IPS-18c (cell line): ENCODE results near the gene SPZ1.
"Not testable (repeated sequence)": the region's sequence is repeated elsewhere in the genome, so short reads cannot be mapped to it uniquely, and the experiment has no call there.

Experiments used
- H3K4me3 ChIP-seq: 2 replicates; pipeline ENCODE4 v1.7.0; 2013; ENCODE audit warnings: low read depth, mild to moderate bottlenecking, low read length, moderate library complexity; ENCODE audit not compliant: insufficient read depth
- H3K9me3 ChIP-seq: one replicate; pipeline ENCODE4 v1.6.1; 2013; ENCODE audit warnings: mild to moderate bottlenecking, low read length, moderate library complexity; ENCODE audit not compliant: control insufficient read depth, insufficient read depth

The SPZ1 gene

DNA sequence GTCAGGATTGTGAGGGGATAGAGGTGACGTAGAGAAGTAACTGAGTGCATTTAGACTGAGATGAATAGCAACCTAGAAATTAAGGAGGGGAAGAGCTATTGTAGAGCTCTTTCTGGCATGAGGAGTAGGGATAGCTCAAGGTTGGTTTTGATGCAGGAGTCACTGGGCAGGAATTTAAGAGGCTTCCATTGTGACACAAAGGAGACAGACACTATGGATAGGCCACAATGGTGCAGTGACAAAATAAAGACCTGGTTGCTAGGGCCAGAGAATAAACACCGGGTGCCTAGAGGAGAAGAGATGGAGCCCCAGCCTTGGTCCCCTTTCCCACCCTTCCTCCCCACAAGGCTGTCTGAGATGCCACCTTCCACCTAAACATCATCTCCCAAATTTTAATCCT lies at the start of gene SPZ1:
Gene SPZ1 (plus strand): TSS at position 301 of the 400 bp plus-strand sequence. CDS start 214 bp downstream, outside the sequence.
- no peak within 1 kb of the TSS for H3K4me3 ChIP-seq
- H3K9me3 ChIP-seq = no peaks in the 10 kb centered on the region

DNA sequence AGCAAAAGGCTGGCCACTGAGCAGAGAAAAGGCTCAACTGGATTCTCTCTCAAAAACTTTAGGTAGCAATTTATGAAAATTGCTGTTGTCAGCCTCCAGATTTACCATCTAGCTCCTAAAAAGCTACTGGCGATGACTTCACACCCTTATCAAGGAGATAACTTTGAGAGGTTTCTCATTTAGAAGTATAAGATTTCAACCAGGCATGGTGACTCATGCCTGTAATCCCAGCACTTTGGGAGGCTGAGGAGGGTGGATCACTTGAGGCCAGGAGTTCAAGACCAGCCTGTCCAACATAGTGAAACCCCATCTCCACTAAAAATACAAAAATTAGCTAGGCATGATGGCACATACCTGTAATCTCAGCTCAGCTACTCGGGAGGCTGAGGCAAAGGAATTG lies 49.3 kb upstream of the SPZ1 start:
- H3K9me3 ChIP-seq, H3K4me3 ChIP-seq: not testable (repeated sequence)

DNA sequence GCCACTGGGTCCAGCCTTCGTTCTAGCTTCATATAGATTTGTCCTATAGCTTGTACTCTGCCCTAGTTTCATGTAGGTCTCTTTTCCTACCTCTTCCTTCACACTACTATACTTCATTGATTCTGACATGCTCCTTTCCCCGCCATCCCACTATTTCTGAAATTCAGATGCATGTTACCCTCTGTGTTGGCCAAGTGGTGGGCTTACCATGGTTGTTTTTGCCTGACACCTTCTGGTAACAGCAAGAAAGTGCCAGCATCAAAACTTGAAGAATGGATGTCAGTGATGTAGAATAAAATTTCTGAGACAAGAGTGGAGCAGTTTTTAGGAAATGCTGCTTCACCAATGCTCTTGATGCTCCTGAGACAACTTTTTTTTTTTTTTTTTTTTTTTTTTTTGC lies 44.5 kb upstream of the SPZ1 start:
- Histone ChIP-seq H3K4me3 (no peak overlapping the region), H3K9me3 (no peaks in the 10 kb centered on the region)

- Histone ChIP-seq H3K9me3 (no peaks in the 10 kb centered on the region), H3K4me3 (no peak overlapping the region)
Observed at GRCh38 chr5:80276186-80276585, 43.6 kb upstream of the SPZ1 start.

- no peaks in the 10 kb centered on the region for H3K9me3 ChIP-seq
- H3K4me3 ChIP-seq = no peak overlapping the region
Observed at GRCh38 chr5:80277191-80277590, 42.6 kb upstream of the SPZ1 start.

- no peak overlapping the region for H3K4me3 ChIP-seq
- H3K9me3 ChIP-seq = no peaks in the 10 kb centered on the region
Observed at GRCh38 chr5:80282054-80282453, 37.7 kb upstream of the SPZ1 start.

DNA sequence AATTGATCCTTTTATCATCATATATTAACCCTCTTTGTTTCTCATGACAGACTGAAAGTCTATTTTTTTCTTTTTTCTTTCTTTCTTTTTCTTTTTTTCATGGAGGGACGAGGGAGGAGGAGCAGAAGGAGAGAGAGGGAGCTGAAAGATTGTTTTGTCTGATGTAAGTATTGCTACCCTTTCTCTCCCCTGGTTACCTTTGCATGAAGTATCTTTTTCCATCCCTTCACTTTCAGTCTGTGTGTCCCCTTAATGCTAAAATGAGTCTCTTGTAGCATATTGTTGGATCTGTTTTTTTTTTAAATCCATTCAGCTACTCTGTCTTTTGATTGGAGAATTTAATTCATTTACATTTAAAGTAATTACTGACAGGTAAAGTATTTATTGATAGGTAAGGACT lies 36.4 kb upstream of the SPZ1 start:
- H3K4me3 ChIP-seq = no peak overlapping the region
- H3K9me3 ChIP-seq = no peaks in the 10 kb centered on the region

- Histone ChIP-seq H3K4me3 (no peak overlapping the region), H3K9me3 (no peaks in the 10 kb centered on the region)
Observed at GRCh38 chr5:80284720-80285119, 35.1 kb upstream of the SPZ1 start.

- Histone ChIP-seq H3K9me3 (no peaks in the 10 kb centered on the region), H3K4me3 (no peak overlapping the region)
Observed at GRCh38 chr5:80288177-80288576, 31.6 kb upstream of the SPZ1 start.

DNA sequence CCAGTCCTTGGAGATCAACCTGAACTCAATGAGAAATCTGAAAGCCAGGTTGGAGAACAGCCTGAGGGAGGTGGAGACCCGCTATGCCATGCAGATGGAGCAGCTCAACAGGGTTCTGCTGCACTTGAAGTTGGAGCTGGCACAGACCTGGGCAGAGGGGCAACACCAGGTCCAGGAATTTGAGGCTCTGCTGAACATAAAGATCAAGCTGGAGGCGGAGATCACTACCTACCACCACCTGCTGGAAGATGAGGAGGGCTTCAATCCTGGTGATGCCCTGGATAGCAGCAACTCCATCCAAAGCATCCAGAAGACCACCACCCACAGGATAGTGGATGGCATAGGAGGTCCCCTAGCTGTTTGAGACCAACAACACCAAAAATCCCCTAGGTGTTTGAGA lies 30.5 kb upstream of the SPZ1 start:
- Histone ChIP-seq H3K9me3 (no peaks in the 10 kb centered on the region), H3K4me3 (no peak overlapping the region)

DNA sequence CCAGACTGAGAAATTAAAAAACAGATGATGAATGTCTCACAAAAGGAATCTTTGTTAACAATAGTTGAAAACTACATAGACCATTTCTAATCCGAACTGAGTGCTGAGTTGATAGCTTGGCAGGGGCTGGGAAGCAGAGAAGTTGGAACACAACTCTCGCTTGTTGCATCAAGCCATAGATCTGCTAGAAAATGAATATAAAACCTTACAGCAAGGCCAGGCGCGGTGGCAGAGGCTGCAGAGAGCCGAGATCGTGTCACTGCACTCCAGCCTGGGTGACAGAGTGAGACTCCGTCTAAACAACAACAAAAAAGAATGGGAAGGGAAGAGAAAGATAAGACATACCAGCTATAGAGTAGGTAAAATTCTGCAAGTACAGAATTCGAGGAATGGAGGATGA lies 28.0 kb upstream of the SPZ1 start:
- no peak overlapping the region for H3K4me3 ChIP-seq
- no peaks in the 10 kb centered on the region for H3K9me3 ChIP-seq

DNA sequence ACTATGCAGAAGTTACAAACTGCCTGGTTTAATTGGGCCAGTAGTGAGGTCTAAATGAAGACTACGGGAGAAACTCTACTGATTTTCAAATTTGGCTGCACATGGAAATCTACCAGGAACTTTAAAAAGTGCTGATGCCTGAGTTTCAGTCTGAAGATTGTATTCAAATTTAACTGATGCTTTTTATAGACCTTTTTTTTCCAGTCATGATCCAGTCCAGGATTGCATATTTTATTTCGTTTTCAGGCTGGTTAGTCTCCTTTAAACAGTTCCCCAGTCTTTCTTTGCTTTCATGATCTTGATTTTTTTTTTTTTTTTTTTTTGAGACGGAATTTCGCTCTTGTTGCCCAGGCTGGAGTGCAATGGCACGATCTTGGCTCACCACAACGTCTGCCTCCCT lies 23.7 kb upstream of the SPZ1 start:
- peaks cover 3% of the 10 kb centered on the region for H3K9me3 ChIP-seq
- no peak overlapping the region for H3K4me3 ChIP-seq

DNA sequence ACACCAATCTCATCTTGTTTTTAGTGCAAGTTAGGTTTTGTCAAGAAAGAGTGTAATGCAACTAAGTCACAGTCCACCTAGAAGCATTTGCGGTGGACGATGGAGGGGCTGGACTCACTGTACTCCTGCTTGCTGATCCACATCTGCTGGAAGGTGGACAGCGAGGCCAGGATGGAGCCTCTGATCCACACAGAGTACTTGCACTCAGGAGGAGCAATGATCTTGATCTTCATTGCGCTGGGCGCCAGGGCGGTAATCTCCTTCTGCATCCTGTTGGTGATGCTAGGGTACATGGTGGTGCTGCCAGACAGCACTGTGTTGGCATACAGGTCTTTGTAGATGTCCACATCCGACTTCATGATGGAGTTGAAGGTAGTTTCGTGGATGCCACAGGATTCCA lies 20.2 kb upstream of the SPZ1 start:
- Histone ChIP-seq H3K9me3 (peaks cover 5% of the 10 kb centered on the region), H3K4me3 (no peak overlapping the region)

DNA sequence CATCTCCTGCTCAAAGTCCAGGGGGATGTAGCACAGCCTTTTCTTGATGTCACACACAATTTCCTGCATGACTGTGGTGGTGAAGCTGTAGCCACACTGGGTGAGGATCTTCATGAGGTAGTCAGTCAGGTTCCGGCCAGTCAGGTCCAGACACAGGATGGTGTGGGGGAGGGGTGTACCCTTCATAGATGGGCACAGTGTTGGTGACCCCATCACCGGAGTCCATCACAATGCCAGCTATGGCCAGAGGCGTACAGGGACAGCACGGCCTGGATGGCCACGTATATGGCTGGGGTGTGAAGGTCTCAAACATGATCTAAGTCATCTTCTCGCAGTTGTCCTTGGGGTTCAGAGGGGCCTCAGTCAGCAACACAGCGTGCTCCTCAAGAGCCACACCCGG lies 19.7 kb upstream of the SPZ1 start:
- Histone ChIP-seq H3K9me3 (peaks cover 5% of the 10 kb centered on the region), H3K4me3 (no peak overlapping the region)

- H3K4me3 ChIP-seq, H3K9me3 ChIP-seq: not testable (repeated sequence)
Observed at GRCh38 chr5:80300796-80301195, 19.0 kb upstream of the SPZ1 start.

DNA sequence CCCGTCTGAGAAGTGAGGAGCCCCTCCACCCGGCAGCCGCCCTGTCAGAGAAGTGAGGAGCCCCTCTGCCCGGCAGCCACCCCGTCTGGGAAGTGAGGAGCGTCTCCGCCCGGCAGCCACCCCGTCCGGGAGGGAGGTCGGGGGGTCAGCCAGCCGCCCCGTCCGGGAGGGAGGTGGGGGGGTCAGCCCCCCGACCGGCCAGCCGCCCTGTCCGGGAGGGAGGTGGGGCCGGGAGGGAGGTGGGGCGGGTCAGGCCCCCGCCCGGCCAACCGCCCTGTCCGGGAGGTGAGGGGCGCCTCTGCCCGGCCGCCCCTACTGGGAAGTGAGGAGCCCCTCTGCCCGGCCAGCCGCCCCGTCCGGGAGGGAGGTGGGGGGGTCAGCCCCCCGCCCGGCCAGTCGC lies 18.5 kb upstream of the SPZ1 start:
- not testable (repeated sequence) for H3K4me3 ChIP-seq, H3K9me3 ChIP-seq

GRCh38 chr5:80302636-80303035 lies 17.2 kb upstream of the SPZ1 start:
- peaks cover 5% of the 10 kb centered on the region for H3K9me3 ChIP-seq
- no peak overlapping the region; the same call in 1 of the 2 replicates for H3K4me3 ChIP-seq

GRCh38 chr5:80308526-80308925 lies 11.3 kb upstream of the SPZ1 start:
- Histone ChIP-seq H3K4me3 (no peak overlapping the region), H3K9me3 (peaks cover 5% of the 10 kb centered on the region)

- Histone ChIP-seq H3K4me3 (no peak overlapping the region), H3K9me3 (peaks cover 5% of the 10 kb centered on the region)
Observed at GRCh38 chr5:80309871-80310665, 9.7 kb upstream of the SPZ1 start.
